Measurements from ENCODE around the gene CFAP77. TPM values are rescaled to one million over a fixed set of nuclear protein-coding genes. Genes with fewer than 3 reads are reported as not detected.

Gene CFAP77
- total RNA-seq, 4 donors from 2014 or later: not detected

DNA sequence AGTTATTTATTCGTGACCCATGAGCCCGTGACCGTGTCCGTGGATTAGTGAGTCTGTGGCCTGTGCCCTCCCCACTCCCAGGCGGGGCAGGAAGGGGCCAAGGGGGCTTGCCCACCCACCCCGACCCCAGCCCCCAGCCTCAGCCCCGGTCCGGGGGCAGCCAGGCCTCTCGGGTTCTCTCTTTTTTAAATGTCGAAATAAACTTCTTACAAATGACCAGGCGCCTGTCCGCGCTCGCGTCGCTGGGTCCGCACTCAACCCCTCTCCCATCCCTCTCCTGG lies 180.0 kb downstream of the CFAP77 start:
- Histone ChIP-seq H3K4me1 (peaks cover 0 to 14% (median 12%) of the 10 kb centered on the region in 4 donors), H3K27ac (no peak overlapping the region), H3K4me3 (no peak overlapping the region), H3K27me3 (peaks cover 77% of the 10 kb centered on the region), H3K9me3 (no peaks in the 10 kb centered on the region), H3K36me3 (peaks cover 0 to 7% (median 1%) of the 10 kb centered on the region in 4 donors)
- in situ Hi-C loops (cut with MboI; ENCODE audit: low pct_ligation_motif_present in 1 of 4, low pct_unique_long_range_greater_than_20kb in 1 of 4, low sequenced_read_pairs in 3 of 4): no loop called here
- no peak for TF ChIP-seq EP300 (IDR thresholded peaks at IDR 0.05; ENCODE audit: low read depth)
- WGBS, 2 donors (ENCODE audit: low coverage in 1 of 2): 12 to 13% methylated on average over 12 to 17 of the region's 17 CpGs
- no peak for DNase-seq
- intact Hi-C loops (cut with DNase I; ENCODE audit: low total_unique reads): no loop called here

DNA sequence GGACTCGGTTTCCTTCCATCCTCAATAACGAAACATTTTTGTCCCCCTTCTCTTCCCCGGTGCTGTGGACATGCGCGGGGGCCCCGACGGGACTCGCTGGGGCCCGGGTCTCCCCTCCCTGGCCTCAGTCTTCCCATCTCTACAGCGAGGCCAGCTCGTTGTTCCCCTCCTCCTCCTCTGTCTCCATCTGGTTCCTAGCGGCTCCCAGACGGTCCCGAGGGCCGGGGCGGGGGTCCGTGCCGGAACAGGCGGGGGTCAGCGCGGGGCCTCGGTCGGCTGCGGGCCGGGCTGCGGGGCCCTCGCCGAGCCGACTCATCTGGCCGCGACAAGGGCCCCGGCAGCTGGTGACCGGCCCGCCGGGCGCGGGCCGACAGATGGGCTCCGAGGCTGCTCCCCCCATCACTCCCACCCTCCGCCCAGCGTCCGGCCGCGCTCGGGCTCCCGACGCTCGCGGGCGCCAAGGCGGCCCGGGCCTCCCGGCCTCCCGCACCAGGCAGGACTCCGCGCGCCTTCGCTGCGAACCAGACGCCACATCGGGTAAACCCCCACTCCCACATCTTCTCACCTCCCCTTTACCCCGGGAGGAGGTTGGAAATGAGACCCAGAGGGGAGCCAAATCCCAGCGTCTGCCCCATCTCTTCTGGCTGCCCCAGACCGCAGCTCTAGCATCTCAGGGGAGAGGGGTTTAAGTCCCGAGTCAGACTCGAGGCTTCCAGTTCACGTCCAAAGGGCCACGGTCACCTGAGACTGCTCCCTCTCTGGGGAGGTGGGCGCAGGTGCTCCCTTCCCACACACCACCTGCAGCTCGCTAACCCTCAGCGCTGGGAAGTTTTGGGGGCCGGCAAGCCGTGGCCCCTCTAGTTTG lies 180.5 kb downstream of the CFAP77 start:
- 2 to 11% methylated on average over 9 to 60 of the region's 73 CpGs for WGBS, 2 donors (ENCODE audit: low coverage in 1 of 2)
- no peak overlapping the region for H3K27ac ChIP-seq
- intact Hi-C loops (cut with DNase I; ENCODE audit: low total_unique reads): no loop called here
- in situ Hi-C loops (cut with MboI; ENCODE audit: low pct_ligation_motif_present in 1 of 4, low pct_unique_long_range_greater_than_20kb in 1 of 4, low sequenced_read_pairs in 3 of 4): no loop called here
- TF ChIP-seq, protein P1, sequence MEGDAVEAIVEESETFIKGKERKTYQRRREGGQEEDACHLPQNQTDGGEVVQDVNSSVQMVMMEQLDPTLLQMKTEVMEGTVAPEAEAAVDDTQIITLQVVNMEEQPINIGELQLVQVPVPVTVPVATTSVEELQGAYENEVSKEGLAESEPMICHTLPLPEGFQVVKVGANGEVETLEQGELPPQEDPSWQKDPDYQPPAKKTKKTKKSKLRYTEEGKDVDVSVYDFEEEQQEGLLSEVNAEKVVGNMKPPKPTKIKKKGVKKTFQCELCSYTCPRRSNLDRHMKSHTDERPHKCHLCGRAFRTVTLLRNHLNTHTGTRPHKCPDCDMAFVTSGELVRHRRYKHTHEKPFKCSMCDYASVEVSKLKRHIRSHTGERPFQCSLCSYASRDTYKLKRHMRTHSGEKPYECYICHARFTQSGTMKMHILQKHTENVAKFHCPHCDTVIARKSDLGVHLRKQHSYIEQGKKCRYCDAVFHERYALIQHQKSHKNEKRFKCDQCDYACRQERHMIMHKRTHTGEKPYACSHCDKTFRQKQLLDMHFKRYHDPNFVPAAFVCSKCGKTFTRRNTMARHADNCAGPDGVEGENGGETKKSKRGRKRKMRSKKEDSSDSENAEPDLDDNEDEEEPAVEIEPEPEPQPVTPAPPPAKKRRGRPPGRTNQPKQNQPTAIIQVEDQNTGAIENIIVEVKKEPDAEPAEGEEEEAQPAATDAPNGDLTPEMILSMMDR (IDR thresholded peaks at IDR 0.05): no peak
- no peak for TF ChIP-seq POLR2A (IDR thresholded peaks at IDR 0.05)
- TF ChIP-seq POLR2AphosphoS5 (IDR thresholded peaks at IDR 0.05): no peak
- no peak for TF ChIP-seq EP300 (IDR thresholded peaks at IDR 0.05; ENCODE audit: low read depth)
- H3K4me3 ChIP-seq: no peak overlapping the region
- no peak for DNase-seq
- H3K36me3 ChIP-seq: peaks cover 0 to 9% (median 1%) of the 10 kb centered on the region in 4 donors
- H3K4me1 ChIP-seq: peaks cover 0 to 14% (median 12%) of the 10 kb centered on the region in 4 donors
- H3K27me3 ChIP-seq: peaks cover 71% of the 10 kb centered on the region
- no peaks in the 10 kb centered on the region for H3K9me3 ChIP-seq

DNA sequence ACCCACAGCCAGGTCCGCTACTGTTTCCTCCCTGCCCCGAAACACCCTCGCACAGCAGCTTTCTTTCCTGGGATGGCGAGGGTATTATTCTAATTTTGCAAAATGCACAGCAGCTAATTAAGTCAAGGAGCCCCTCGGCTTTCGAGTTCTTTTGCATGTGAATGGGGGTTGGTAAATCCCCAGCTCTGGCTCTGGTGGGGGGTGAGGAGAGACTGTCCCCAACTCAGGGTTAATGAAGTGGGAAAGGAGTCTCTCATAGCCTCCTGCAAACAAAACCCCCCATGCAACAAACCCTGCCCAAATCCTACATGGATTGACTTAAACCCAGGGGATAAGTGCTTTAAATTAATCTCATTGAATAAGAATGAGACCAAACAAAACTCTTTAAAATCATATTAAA lies 181.2 kb downstream of the CFAP77 start:
- TF ChIP-seq POLR2A (IDR thresholded peaks at IDR 0.05) (no peak), EP300 (IDR thresholded peaks at IDR 0.05; ENCODE audit: low read depth) (no peak), POLR2AphosphoS5 (IDR thresholded peaks at IDR 0.05) (no peak)
- TF ChIP-seq, protein P1 (IDR thresholded peaks at IDR 0.05): no peak
- intact Hi-C loops (cut with DNase I; ENCODE audit: low total_unique reads): no loop called here
- no peaks in the 10 kb centered on the region for H3K9me3 ChIP-seq
- H3K27me3 ChIP-seq: peaks cover 64% of the 10 kb centered on the region
- peaks cover 0 to 14% (median 12%) of the 10 kb centered on the region in 4 donors for H3K4me1 ChIP-seq
- WGBS, 2 donors (ENCODE audit: low coverage in 1 of 2): 33 to 58% methylated on average over 5 of the region's 6 CpGs
- no peak for DNase-seq
- H3K36me3 ChIP-seq: peaks cover 0 to 9% (median 1%) of the 10 kb centered on the region in 4 donors
- no peak overlapping the region for H3K27ac ChIP-seq
- in situ Hi-C loops (cut with MboI; ENCODE audit: low pct_ligation_motif_present in 1 of 4, low pct_unique_long_range_greater_than_20kb in 1 of 4, low sequenced_read_pairs in 3 of 4): no loop called here
- no peak overlapping the region for H3K4me3 ChIP-seq

DNA sequence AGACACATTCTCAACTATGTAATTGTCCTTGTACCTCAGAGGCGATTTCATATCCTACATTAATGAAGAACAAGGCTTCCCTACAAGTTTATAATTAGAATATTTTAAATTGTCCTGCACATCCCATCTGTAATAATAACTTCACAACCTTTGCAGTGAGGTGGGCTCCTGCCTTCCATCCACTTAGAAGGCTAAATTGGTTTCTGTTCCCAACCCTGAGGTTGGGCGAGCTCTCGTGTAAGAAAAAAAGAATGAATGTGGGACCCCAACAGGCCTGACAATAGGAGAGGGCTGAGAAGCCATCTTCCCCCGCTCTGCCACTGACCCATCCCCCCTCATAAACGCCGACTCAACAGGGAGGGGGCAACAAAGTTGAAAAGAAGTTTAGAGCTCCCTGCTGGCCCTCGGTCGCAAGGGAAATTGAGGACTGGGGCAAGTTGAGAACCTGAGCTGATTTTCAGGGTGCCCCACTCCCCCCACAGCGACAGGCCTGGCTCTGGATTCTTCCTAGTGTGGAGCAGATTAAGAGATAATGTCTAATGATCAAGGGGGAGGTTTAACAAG lies 181.8 kb downstream of the CFAP77 start:
- H3K4me1 ChIP-seq: peaks cover 0 to 14% (median 12%) of the 10 kb centered on the region in 4 donors
- in situ Hi-C loops (cut with MboI; ENCODE audit: low pct_ligation_motif_present in 1 of 4, low pct_unique_long_range_greater_than_20kb in 1 of 4, low sequenced_read_pairs in 3 of 4): no loop called here
- H3K27ac ChIP-seq: no peak overlapping the region
- DNase-seq: no peak
- H3K9me3 ChIP-seq: no peaks in the 10 kb centered on the region
- H3K36me3 ChIP-seq: peaks cover 0 to 9% (median 1%) of the 10 kb centered on the region in 4 donors
- intact Hi-C loops (cut with DNase I; ENCODE audit: low total_unique reads): no loop called here
- peaks cover 58% of the 10 kb centered on the region for H3K27me3 ChIP-seq
- H3K4me3 ChIP-seq: no peak overlapping the region
- WGBS, 2 donors (ENCODE audit: low coverage in 1 of 2): 71 to 78% methylated on average over 4 to 9 of the region's 9 CpGs
- TF ChIP-seq POLR2A (IDR thresholded peaks at IDR 0.05): no peak
- TF ChIP-seq EP300 (IDR thresholded peaks at IDR 0.05; ENCODE audit: low read depth): no peak
- TF ChIP-seq POLR2AphosphoS5 (IDR thresholded peaks at IDR 0.05): no peak
- TF ChIP-seq, protein P1 (IDR thresholded peaks at IDR 0.05): no peak

Data from transverse colon (tissue), 4 donors.